Ishikawa (cell line): Measurements from ENCODE around the gene ZNFX1.

Source experiments
- CEBPB ChIP-seq: IDR thresholded peaks from 2 replicates; pipeline ENCODE4 v1.6.1; 2012
- CREB1 ChIP-seq: IDR thresholded peaks from 2 replicates; pipeline ENCODE4 v1.6.1; 2012; ENCODE audit warnings: low read depth
- EGR1 ChIP-seq: IDR thresholded peaks from 2 replicates; pipeline ENCODE4 v1.6.1; 2012
- EP300 ChIP-seq: IDR thresholded peaks from 2 replicates; pipeline ENCODE4 v1.6.1; 2012; ENCODE audit warnings: borderline replicate concordance
- FOXM1 ChIP-seq: IDR thresholded peaks from 2 replicates; pipeline ENCODE4 v1.6.1; 2012; ENCODE audit warnings: low read depth, borderline replicate concordance
- NFIC ChIP-seq: IDR thresholded peaks from 2 replicates; pipeline ENCODE4 v1.6.1; 2012
- RAD21 ChIP-seq: IDR thresholded peaks from 2 replicates; pipeline ENCODE4 v1.6.1; 2012; ENCODE audit warnings: low read depth
- TAF1 ChIP-seq: IDR thresholded peaks from 2 replicates; pipeline ENCODE4 v1.6.1; 2012; ENCODE audit warnings: low read depth, mild to moderate bottlenecking
- TCF12 ChIP-seq: IDR thresholded peaks from 2 replicates; pipeline ENCODE4 v1.6.1; 2012; ENCODE audit warnings: low read depth
- TEAD4 ChIP-seq: IDR thresholded peaks from 2 replicates; pipeline ENCODE4 v1.6.1; 2012
- YY1 ChIP-seq: IDR thresholded peaks from 2 replicates; pipeline ENCODE4 v1.6.1; 2012; ENCODE audit warnings: low read depth
- ZBTB7A ChIP-seq: IDR thresholded peaks from 2 replicates; pipeline ENCODE4 v1.6.1; 2012; ENCODE audit warnings: low read depth
- TF ChIP-seq, protein P1 (sequence below): IDR thresholded peaks from 2 replicates; pipeline ENCODE4 v1.6.1; 2012; ENCODE audit warnings: low read depth, mild to moderate bottlenecking
- TF ChIP-seq, protein P2 (sequence below): IDR thresholded peaks from 2 replicates; pipeline ENCODE4 v1.6.1; 2012
- TF ChIP-seq, protein P3 (sequence below): IDR thresholded peaks from 2 replicates; pipeline ENCODE4 v1.6.1; 2012

ZNFX1 gene

DNA sequence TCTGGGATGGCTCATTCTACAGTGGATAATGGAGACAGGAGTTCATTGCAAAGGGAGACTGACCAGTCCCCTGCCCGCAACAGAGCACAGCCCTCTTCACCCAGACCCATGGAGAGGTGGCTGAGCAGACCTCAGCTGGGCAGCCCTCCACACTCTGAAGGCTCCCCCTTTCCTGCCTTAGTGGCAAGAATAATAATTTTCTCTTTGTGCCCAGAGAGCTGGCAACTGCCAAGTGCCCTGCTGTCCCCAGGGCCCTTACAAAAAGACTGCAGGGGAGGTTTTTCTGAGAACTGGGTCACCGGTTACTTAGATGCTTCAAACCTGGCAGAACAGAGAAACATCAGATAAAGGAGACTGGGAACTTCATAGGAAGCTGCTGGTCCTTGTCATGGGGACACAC is 35.4 kb upstream of the ZNFX1 start:
- no peak for TF ChIP-seq ZBTB7A

DNA sequence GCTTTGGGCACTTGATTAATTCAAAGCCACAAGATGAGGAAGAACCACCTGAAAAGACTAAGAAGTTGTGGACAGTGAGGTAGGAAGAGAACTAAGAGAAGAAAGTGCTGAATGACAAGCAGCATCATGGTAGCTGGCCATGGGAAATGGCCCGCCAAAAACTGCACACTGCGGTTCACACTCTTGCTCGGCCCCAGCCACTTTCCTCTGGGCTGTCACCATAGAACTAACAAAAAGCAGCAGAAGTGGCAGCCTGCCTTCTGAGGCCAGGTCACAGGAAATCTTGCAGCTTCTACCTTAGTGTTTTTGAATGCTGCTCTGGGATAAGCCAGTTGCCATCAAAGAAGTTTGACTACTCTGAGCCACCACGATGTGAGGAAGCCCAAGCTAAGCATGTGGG is 34.8 kb upstream of the ZNFX1 start:
- TF ChIP-seq EGR1 (no peak), ZBTB7A (no peak), TCF12 (no peak), TAF1 (no peak)
- TF ChIP-seq, protein P1, sequence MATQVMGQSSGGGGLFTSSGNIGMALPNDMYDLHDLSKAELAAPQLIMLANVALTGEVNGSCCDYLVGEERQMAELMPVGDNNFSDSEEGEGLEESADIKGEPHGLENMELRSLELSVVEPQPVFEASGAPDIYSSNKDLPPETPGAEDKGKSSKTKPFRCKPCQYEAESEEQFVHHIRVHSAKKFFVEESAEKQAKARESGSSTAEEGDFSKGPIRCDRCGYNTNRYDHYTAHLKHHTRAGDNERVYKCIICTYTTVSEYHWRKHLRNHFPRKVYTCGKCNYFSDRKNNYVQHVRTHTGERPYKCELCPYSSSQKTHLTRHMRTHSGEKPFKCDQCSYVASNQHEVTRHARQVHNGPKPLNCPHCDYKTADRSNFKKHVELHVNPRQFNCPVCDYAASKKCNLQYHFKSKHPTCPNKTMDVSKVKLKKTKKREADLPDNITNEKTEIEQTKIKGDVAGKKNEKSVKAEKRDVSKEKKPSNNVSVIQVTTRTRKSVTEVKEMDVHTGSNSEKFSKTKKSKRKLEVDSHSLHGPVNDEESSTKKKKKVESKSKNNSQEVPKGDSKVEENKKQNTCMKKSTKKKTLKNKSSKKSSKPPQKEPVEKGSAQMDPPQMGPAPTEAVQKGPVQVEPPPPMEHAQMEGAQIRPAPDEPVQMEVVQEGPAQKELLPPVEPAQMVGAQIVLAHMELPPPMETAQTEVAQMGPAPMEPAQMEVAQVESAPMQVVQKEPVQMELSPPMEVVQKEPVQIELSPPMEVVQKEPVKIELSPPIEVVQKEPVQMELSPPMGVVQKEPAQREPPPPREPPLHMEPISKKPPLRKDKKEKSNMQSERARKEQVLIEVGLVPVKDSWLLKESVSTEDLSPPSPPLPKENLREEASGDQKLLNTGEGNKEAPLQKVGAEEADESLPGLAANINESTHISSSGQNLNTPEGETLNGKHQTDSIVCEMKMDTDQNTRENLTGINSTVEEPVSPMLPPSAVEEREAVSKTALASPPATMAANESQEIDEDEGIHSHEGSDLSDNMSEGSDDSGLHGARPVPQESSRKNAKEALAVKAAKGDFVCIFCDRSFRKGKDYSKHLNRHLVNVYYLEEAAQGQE: no peak

DNA sequence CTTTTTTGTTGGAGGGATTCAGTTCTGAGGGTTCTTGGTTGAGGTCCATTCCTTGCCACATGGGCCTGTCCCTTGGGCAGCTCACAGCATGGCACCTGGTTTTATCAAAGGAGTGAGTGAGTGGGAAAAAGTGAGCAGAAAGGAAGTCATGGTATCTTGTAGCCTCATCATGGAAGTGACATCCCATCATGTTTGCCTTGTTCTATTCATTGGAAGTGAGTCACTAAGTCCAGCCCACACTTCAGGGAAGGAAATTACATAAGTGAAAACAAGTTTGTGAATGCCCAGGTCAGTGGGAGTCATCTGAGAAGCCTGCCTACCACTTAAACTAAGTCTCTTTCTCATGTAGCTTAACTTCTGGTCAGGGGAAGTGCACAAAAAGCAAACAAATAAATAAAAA is 32.8 kb upstream of the ZNFX1 start:
- TF ChIP-seq TCF12: no peak
- TF ChIP-seq, protein P2, sequence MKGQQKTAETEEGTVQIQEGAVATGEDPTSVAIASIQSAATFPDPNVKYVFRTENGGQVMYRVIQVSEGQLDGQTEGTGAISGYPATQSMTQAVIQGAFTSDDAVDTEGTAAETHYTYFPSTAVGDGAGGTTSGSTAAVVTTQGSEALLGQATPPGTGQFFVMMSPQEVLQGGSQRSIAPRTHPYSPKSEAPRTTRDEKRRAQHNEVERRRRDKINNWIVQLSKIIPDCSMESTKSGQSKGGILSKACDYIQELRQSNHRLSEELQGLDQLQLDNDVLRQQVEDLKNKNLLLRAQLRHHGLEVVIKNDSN: no peak
- TF ChIP-seq NFIC: no peak
- no peak for TF ChIP-seq YY1
- no peak for TF ChIP-seq CEBPB
- TF ChIP-seq, protein P3, sequence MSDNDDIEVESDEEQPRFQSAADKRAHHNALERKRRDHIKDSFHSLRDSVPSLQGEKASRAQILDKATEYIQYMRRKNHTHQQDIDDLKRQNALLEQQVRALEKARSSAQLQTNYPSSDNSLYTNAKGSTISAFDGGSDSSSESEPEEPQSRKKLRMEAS: no peak
- no peak for TF ChIP-seq TEAD4
- TF ChIP-seq EGR1: no peak
- no peak for TF ChIP-seq RAD21
- TF ChIP-seq, protein P1: no peak
- TF ChIP-seq CREB1: no peak

DNA sequence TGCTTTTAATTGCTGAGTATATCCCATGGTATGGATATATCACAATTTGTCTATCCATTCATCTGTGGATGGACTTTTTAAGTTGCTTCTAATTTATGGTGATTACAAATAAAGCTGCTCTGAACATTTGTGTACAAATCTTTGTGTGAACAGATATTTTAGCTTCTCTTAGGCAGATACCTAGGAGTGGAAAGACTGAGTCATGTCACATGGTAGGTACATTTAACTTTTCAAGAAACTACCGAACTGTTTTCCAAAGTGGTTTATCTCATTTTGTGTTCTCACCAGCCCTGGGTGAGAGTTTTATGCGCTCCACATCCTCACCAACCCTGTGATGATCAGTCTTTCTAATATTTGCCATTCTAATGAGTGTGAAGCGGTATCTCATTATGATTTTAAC is 31.0 kb upstream of the ZNFX1 start:
- TF ChIP-seq CEBPB: no peak
- TF ChIP-seq, protein P1: no peak
- no peak for TF ChIP-seq EP300
- TF ChIP-seq TCF12: no peak
- TF ChIP-seq FOXM1: no peak
- TF ChIP-seq TEAD4: no peak
- TF ChIP-seq NFIC: no peak
- no peak for TF ChIP-seq YY1
- no peak for TF ChIP-seq EGR1
- TF ChIP-seq CREB1: no peak
- no peak for TF ChIP-seq ZBTB7A
- TF ChIP-seq TAF1: no peak
- TF ChIP-seq, protein P2: no peak
- TF ChIP-seq, protein P3: no peak
- no peak for TF ChIP-seq RAD21

DNA sequence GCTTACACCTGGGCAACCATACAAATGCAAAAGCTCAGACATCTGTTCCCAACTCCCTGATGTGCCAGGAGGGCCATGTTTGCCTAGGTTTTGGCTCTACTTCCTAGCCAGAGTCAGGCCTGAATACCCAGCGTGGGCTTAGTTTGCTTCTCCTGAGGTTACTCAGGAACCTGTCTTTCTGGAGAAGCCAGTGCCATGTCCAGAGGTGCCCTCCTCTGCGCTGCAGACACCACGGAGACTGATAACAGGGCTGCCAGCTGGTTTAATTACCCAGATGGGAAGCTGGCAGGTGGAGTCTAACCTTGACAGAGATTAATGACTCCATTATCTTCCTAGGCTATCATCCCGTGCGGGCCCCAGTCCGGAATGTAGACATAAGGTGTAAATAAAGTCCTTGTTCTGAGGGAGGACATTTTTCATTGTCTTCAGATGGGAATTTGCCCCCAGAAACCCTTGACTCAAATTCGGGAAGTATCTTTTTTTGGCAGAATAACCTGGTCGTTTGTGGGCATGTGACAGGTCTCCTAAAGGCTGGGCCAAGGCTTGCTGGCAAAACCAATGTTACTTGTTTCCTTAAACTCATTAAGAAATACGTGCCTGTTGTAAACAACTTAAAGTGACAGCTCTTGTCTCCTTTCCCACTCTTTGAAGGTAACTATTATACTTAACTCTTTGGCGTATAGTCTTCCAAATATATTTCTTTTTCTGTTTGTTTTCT is 29.2 kb upstream of the ZNFX1 start:
- TF ChIP-seq NFIC: no peak
- TF ChIP-seq, protein P1: no peak
- TF ChIP-seq TAF1: no peak
- no peak for TF ChIP-seq EGR1
- no peak for TF ChIP-seq FOXM1
- no peak for TF ChIP-seq EP300
- no peak for TF ChIP-seq RAD21
- TF ChIP-seq, protein P3: no peak
- TF ChIP-seq CREB1: no peak
